Natural killer cell (primary cell): ENCODE measurements around the gene GSPT1. TPM values are rescaled to one million over a fixed set of nuclear protein-coding genes. Genes with fewer than 3 reads are reported as not detected.

Experiments
- ATAC-seq, 3 donors: fragments of 150-1000 bp in 2 of 3; fragments of 200-7000 bp in 1 of 3; cut with Tn5 transposase; 1 replicate in 1 of 3; 2 replicates in 2 of 3; pipeline ENCODE4 v1.10.0; 2021; ENCODE audit warnings: mild to moderate bottlenecking in 2 of 3, moderate library complexity in 2 of 3
- DNase-seq, 2 donors: peaks; one replicate each; pipeline versions ENCODE4 v3.0.0 to v3.0.0-alpha.2; 2013 to 2021; ENCODE audit warnings: mixed read lengths in 1 of 2
- H3K27ac ChIP-seq: one replicate; pipeline ENCODE4 v1.5.1; 2013; ENCODE audit warnings: mild to moderate bottlenecking, low read length
- H3K27me3 ChIP-seq: one replicate; pipeline ENCODE4 v1.6.1; 2013; ENCODE audit warnings: low read length; ENCODE audit not compliant: control insufficient read depth, insufficient read depth
- H3K36me3 ChIP-seq: one replicate; pipeline ENCODE4 v1.6.1; 2013; ENCODE audit warnings: low read length; ENCODE audit not compliant: control insufficient read depth, insufficient read depth
- H3K4me1 ChIP-seq: one replicate; pipeline ENCODE4 v1.6.1; 2013; ENCODE audit warnings: low read length; ENCODE audit not compliant: control insufficient read depth, insufficient read depth
- H3K4me3 ChIP-seq: one replicate; pipeline ENCODE4 v1.5.1; 2013; ENCODE audit warnings: low read length
- H3K9me3 ChIP-seq: one replicate; pipeline ENCODE4 v1.6.1; 2013; ENCODE audit warnings: low read length; ENCODE audit not compliant: control insufficient read depth, insufficient read depth
- H3K27ac Mint-ChIP-seq, 2 donors: one replicate each; pipeline ENCODE4 v1.8.0; 2022; ENCODE audit warnings: mild to moderate bottlenecking in 2 of 2, mixed read lengths in 2 of 2, moderate library complexity in 1 of 2
- H3K27me3 Mint-ChIP-seq, 2 donors: one replicate each; pipeline ENCODE4 v1.8.0; 2022; ENCODE audit warnings: low read depth in 2 of 2, mixed read lengths in 2 of 2
- H3K36me3 Mint-ChIP-seq: one replicate; pipeline ENCODE4 v1.8.0; 2022; ENCODE audit warnings: mixed read lengths
- H3K4me1 Mint-ChIP-seq, 2 donors: one replicate each; pipeline ENCODE4 v1.8.0; 2022; ENCODE audit warnings: mixed read lengths in 2 of 2
- H3K4me3 Mint-ChIP-seq: one replicate; pipeline ENCODE4 v1.8.0; 2022; ENCODE audit warnings: mild to moderate bottlenecking, moderate library complexity, mixed read lengths
- H3K9me3 Mint-ChIP-seq, 2 donors: one replicate each; pipeline ENCODE4 v1.8.0; 2022; ENCODE audit warnings: mixed read lengths in 2 of 2
- CTCF ChIP-seq: fragments of 200-600 bp; IDR thresholded peaks from one replicate; pipeline ENCODE4 v1.8.0; 2022; ENCODE audit warnings: antibody characterized with exemption
- WGBS: methylation state at CpG from one replicate; pipeline ENCODE4 v1.1.7; 2013; ENCODE audit warnings: missing lambda C conversion rate; ENCODE audit not compliant: insufficient coverage; 5-methylcytosine and 5-hydroxymethylcytosine counted together
- intact Hi-C: fragments of 100-400 bp; cut with micrococcal nuclease; formaldehyde crosslinking; loops from one replicate; pipeline ENCODE4 v1.14.2; 2022
- total RNA-seq, 4 donors: library from RNA; stranded (reverse); fragments of 120-200 nt in 1 of 4; gene quantifications; one replicate each; pipeline versions ENCODE4 v1.2.3 to v1.2.4, GENCODE V29; 2013 to 2022

GSPT1 gene
- total RNA-seq, 3 donors from 2014 or later (not counting 1 experiment from before 2014, with no cell fraction given) = 51.4 to 77.8 (median 60.8) TPM

DNA sequence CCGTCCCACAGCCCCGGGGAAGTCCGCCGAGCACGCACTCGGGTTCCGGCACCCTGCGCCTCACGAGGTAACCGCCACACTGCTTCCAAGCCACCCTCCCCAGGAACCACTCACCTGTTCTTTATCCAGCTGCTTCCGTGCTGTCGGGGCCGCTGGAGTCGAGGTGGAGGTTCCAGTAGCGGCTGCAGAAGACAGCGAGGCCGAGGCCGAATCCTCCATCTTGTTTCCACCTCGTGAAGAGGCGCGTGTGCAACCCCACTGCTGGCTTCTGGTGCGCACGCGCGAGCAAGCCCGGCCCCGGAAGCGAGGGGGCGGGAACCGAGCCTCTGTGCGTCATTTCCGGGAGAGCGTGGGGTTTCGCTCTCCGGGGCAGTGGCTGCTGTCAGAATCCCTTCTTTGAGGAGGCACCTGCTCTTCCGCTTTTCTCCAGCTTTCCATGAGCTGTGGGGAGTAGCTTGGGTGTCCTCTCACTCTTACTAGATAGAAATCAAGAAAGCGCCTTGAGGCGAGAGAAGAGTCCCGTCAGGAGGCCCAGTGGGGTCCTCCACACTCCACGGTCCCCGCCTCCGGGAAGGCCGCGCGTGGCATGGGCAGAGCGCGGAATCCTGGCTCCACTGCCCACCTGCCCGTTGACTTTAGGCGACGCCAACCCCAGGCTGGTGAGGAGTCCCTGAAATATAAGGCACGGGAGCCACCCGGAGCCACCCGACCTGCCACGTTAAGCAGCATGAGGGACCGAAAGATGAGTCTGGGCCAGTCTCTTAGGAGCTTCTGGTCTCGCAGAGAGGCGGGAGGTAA lies 64.3 kb downstream of the GSPT1 start, which contains the start of gene RSL1D1:
RSL1D1 (minus strand) TSS at position 249 of the 798 bp plus-strand sequence; CDS start at position 219, 30 bp downstream.
- peaks cover 23% of the 10 kb centered on the region for H3K36me3 ChIP-seq
- under 1% methylated on average over 57 of the region's 57 CpGs for WGBS
- Mint-ChIP-seq H3K4me1 (peaks cover 44 to 47% of the 10 kb centered on the region in 2 donors), H3K9me3 (no peaks in the 10 kb centered on the region), H3K27me3 (no peaks in the 10 kb centered on the region), H3K27ac (peak within 1 kb of the TSS; percentile 97 to 98), H3K4me3 (peak within 1 kb of the TSS; percentile 99), H3K36me3 (no peaks in the 10 kb centered on the region)
- ATAC-seq (peak; percentile 80 to 91 (median 85)), DNase-seq (peak; percentile 98)
- peak within 1 kb of the TSS; percentile 91 for H3K4me3 ChIP-seq
- H3K4me1 ChIP-seq = peaks cover 24% of the 10 kb centered on the region
- H3K27me3 ChIP-seq = no peaks in the 10 kb centered on the region
- intact Hi-C loops = loop anchor here (1.0 to 10.0 kb wide), 4 partner anchors 63 to 123 kb away; partner anchors contain the start of genes GSPT1, SNX29 and TXNDC11
- H3K9me3 ChIP-seq = no peaks in the 10 kb centered on the region
- TF ChIP-seq CTCF = no peak
- peak within 1 kb of the TSS; percentile 87 for H3K27ac ChIP-seq

DNA sequence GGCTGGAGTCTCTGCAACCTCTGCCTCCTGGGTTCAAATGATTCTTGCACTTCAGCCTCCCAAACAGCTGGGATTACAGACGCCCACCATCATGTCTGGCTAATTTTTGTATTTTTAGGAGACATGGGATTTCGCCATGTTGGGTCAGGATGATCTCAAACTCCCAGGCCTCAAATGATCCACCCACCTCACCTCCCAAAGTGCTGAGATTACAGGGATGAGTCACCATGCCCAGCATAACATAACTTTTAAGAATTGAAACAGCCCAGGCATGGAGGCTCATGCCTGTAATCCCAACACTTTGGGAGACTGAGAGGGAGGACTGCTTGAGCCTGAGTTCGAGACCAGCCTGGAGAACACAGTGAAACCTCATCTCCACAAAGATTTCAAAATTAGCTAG lies 66.9 kb downstream of the GSPT1 start:
- Histone ChIP-seq H3K4me3 (no peak overlapping the region), H3K27ac (no peak overlapping the region), H3K27me3 (no peaks in the 10 kb centered on the region), H3K4me1 (peaks cover 24% of the 10 kb centered on the region), H3K36me3 (peaks cover 47% of the 10 kb centered on the region), H3K9me3 (no peaks in the 10 kb centered on the region)
- Mint-ChIP-seq H3K27me3 (no peaks in the 10 kb centered on the region), H3K4me3 (peak overlapping the region; percentile 53), H3K4me1 (peaks cover 25 to 34% of the 10 kb centered on the region in 2 donors), H3K9me3 (no peaks in the 10 kb centered on the region), H3K27ac (no peak overlapping the region), H3K36me3 (no peaks in the 10 kb centered on the region)
- no peak for DNase-seq
- no peak for ATAC-seq
- intact Hi-C loops = no loop called here
- WGBS = 100% methylated on average over 3 of the region's 3 CpGs
- TF ChIP-seq CTCF = no peak

- Histone ChIP-seq H3K4me1 (no peaks in the 10 kb centered on the region), H3K36me3 (peaks cover 80% of the 10 kb centered on the region), H3K27ac (no peak overlapping the region), H3K9me3 (no peaks in the 10 kb centered on the region), H3K27me3 (no peaks in the 10 kb centered on the region), H3K4me3 (no peak overlapping the region)
- H3K9me3 Mint-ChIP-seq = no peaks in the 10 kb centered on the region
- ATAC-seq (no peak), DNase-seq (no peak)
- 98% methylated on average over 4 of the region's 4 CpGs for WGBS
- H3K27ac Mint-ChIP-seq = peak overlapping the region in 1 of 2 donors; percentile 29
- peaks cover 7% of the 10 kb centered on the region for H3K36me3 Mint-ChIP-seq
- H3K4me1 Mint-ChIP-seq = peaks cover 0 to 10% of the 10 kb centered on the region in 2 donors
- no peak overlapping the region for H3K4me3 Mint-ChIP-seq
- intact Hi-C loops = no loop called here
- no peak for TF ChIP-seq CTCF
- no peaks in the 10 kb centered on the region for H3K27me3 Mint-ChIP-seq
These were observed 71.3 kb downstream of the GSPT1 start for GRCh38 chr16:11844499-11844898.
